Kidney glomerular epithelial cell (primary cell): Measurements from ENCODE around the gene AGPAT4.
"Not testable (repeated sequence)": the region's sequence is repeated elsewhere in the genome, so short reads cannot be mapped to it uniquely, and the experiment has no call there.

ENCODE experiments used
- DNase-seq: peaks from one replicate; lab custom pipeline; 2025; lab: John Stamatoyannopoulos, UW

Gene AGPAT4

DNA sequence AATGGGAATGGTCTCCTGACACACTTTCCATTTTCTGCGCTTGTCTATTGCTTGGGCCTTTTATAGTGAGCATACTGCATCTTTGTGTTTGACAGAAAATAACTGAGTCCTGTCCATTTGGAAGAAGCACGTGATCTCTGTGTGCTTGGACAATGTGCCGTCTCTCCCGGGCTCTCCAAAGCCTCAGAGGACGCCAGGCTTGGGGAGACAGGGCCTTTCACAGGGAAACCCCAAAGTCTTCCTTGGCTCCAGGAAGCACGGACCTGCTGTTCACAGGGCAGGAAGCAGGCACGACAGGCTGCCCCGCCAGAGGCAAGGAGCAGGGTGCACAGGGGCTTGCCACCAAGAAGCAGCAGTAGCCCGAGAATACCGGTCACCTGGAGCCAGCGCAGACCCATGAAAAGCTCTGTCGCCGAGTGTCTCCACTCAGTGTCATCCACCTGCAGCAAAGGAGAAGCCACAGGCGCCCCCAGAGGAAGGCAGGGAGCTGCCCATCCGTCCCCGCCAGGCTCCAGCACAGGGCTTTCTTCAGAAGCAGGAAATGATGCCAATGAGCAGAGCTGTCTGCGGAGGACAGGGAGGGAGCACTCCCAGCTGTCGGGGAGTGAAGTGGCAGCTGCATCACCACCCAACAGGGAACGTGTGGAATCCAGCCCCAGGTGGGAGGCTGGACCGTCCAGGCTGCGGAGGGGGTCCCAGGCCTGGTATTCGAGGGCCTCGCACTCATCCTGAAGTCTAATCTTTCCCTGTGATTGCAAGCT lies 135.1 kb downstream of the AGPAT4 start:
- no peak for DNase-seq

DNA sequence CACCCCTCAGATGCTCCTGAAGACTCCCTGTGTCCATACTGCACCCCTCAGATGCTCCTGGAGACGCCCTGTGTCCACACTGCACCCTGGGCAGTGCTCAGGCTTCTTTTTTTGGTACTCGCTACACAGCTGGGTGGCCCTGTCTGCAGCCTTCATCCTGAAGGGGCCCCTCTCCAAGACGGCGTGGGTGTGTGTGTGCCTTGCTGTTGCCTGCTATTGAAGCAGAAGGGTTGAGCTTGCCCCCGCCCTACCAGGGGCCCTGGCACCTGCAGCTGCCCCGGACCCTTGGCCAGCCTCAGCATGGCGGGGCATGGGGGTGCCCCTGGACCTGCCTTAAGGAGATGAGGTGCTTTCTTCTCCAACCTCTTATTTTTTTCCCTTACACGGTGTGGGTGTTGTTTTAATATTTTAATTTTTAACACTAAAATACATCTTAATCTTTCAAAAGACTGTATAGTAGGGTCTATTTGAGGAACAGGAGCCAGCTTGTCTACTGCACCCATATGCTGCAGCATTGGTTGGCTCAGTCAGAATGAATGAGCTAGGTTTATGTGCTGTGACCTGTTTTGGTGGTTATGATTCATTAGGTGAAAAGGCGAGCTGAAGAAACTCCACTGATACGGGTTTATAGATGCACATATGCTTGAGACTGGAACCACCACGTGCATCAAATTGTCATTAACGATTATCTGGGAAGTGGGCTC lies 135.9 kb downstream of the AGPAT4 start:
- DNase-seq = no peak

- no peak for DNase-seq
Observed at GRCh38 chr6:161137320-161137719, 136.5 kb downstream of the AGPAT4 start.

DNA sequence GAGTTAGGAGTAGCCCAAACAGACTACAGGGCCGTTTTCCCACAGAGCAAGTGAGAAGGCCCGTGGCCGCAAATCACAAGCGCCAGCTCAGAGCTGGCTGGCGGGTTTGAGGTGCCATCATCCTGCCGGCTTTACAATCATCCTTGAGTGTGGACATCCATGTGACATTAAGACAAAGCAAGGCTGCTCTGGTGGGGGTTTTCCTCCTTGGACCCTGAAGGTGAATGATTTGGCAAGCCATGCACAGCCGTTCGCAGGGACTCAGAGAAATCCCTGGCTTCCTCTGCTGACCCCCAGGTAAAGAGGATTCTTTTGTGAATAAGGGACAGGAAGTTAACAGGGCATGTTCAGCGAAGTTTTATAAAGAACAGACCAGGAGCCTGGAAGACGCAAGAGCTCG lies 137.2 kb downstream of the AGPAT4 start:
- no peak for DNase-seq

GRCh38 chr6:161135695-161136591 lies 137.9 kb downstream of the AGPAT4 start:
- no peak for DNase-seq

DNA sequence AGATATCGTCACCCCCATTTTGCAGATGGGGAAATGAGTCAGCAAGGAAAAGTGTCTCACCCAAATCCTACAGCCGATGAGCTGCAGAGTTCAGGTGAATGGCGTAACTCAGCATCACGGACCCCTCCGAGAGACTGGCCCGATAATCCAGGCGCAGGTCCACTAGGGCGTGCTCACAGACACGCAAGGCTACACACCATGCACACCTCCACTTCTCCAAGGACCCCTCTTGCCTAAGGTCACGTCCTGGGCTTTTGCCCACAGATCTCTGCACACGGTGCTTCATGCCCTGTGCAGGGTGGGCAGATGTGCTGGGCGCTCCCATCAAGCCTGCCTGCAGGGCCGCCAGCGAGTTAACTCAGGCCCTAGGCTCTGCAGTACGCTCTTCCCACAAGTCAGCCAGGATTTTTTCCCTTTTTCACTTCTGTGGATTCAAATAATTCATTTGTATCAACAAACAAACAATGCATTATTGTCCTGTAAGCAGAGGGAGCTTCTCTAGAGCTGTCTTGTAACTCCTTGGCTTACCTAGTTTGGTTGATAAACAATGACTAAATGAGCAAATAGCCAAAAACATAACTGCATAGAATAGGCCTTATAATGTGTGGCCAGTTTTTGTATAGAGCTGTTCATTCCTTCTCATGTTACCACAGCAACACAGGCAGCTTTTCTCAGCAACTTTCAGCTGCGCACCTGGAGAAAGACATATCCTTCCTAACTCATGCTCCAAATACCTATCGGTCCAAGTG lies 139.1 kb downstream of the AGPAT4 start:
- DNase-seq = no peak

DNA sequence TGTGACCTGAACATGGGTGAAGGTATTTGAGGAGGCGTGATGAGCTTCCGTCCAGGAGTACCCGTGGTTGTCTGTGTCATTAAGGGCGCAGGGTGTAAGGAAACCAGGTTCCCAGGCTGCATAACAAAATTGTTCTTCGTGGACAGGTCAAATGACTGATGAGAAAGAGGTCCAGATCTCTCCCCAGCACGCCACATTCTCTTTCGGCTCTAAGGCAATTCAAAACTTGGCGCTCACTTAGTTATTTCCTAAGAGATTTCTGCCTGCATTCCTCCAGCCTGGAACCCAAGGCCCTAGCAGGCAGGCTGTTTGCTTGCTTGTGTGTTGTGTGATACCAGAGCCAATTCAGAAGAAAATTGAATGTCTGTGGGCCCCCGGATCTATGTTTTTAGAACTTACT lies 139.9 kb downstream of the AGPAT4 start:
- DNase-seq = no peak

DNA sequence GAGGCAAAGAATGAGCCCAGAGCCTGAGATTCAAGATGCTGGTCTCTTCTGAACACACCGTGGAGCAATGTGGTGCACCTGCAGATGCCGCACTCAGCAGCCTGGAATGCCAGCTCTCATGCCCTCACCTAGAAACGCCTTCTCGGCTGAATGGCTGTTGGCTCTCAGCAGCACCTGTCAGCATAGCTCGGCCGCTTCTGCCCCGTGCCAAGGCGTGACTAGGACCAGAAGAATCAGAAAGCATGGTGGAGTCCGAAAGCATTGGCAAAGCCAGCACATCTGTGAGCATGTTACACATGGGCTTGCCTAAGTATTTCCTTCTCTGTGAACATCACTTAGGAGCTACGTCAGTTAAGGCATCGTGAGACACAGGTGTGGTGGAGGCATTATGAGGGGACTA lies 141.5 kb downstream of the AGPAT4 start:
- DNase-seq = no peak

DNA sequence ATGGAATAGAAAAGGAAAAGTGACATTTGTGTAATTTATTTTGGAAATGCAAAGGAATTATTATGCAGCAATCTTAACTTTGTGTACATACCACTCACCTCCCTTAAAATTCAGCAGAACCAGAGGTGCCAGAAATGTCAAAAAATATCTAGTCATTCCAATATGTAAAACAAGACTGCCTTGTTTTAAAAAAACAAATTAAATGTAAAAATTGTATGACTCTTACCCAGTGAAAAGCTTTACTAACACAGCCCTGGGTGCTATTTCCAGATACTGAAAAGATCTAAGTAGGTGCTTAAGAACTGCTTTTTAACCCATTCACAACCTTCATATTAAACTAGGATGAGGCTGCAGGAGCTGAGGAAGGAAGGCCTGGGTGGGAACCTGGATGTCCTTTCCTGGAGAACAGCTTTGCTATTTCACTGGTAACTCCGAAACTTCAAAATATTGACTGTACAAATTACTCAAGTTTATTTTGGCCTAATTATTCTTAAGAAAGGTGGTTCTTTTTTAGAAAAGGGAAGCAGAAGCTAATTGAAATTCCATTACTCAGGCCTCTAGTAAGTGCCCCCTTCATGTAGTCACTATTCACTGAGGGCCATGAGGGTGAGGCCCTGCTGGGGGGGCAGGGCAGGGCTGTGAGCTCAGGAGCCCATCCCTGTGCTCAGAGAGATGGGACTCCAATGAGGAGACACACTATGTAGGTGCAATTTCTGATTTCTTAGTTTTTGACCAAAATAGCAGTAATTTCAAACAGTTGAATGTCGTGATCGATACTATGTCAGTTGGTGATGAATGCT lies 142.7 kb downstream of the AGPAT4 start:
- no peak for DNase-seq

DNA sequence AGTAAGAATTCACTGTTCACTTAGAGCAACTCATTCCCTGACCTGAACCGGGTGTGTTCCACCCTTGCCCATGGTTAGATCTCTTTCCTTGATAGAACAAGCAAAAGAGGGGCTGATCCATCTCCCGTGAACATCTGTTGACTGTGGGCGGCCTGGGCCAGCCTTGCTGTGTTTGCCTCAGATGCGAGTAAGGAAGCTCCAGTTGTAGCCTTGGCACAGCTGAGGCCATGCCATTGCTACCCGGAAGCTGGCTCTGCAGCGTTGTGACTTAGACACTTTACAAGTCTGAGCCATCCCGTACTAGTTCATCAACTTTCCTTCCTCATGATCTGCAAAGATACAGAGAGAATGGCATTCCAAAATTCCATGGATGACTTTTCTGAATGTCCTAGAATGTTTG lies 143.3 kb downstream of the AGPAT4 start:
- no peak for DNase-seq

DNA sequence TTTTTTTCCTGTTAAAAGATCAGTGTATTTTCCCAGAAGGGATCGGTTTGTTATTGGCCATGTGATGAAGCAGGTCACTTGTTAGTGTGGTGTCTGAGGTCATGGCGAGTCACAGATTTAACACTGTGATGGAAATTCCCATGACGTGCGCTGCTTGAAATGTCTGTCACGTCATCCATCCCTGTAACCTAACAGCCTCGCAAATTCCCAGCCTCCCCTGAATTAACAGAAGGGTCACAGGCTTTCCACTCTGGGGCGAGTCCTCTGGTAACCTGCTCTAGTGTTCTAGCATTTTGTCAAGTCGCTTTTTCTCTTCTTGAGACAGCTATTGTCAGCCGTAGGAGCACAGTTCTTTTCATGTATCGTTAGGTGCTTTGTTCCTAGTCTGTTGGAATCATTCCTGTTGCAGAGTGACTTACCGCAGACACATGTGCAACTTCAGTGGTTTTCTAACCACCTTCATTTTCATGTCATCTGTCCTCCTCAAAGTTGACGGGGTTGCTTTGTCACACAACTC lies 145.1 kb downstream of the AGPAT4 start:
- no peak for DNase-seq

GRCh38 chr6:161128230-161128629 lies 145.6 kb downstream of the AGPAT4 start:
- no peak for DNase-seq

DNA sequence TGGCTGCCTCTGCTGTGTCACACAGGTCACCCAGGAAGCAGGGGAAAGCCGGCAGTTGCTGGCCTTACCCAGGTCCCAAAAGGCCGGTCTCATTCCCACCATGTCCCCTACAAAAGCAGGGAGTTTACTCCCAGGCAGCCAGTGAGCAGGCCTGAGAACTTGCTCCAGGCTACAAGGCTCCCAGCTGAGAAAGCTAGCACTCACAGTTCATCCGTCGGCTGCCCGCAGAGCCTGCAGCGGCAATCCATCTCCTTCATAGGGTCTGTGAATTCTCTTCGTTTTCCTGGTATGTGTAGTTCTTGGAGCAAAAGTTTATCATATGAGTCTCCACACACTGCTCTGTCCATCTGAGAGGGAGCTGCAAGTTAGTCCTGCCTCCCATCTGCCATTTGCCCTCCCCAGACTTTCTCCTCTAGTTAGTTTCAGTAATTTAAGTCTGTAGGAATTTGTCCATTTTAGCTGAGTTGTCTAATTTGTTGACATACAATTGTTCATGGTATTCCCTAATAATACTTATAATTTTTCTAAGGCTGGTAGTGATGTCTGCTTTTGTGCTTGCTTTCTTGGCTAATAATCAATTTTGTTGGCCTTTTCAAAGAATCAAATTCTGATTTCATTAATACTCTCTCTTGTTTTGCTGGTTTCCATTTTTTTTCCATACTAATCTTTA lies 146.7 kb downstream of the AGPAT4 start:
- DNase-seq = no peak

DNA sequence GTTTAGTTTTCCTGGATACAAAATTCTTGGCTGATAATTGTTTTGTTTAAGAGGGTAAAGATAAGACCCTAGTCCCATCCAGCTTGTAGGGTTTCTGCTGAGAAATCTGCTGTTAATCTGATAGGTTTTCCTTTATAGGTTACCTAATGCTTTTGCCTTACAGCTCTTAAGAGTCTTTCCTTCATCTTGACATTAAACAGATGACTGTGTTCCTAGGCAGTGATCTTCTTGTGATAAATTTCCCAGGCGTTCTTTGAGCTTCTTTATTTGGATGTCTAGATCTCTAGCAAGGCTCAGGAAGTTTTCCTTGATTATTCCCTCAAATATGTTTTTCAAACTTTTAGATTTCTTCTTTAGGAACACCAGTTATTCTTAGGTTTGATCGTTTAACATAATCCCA lies 148.3 kb downstream of the AGPAT4 start:
- DNase-seq = no peak

DNA sequence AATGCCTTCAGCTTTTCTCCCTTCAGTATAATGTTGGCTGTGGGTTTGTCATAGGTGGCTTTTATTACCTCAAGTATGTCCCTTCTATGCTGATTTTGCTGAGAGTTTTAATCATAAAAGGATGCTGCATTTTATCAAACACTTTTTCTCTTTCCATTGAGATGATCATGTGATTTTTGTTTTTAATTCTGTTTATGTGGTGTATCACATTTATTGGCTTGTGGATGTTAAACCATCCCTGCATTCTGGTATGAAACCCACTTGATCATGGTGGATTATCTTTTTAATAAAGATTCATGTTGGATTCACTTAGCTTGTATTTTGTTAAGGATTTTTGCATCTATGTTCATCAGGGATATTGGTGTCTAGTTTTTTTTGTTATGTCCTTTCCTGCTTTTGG lies 150.5 kb downstream of the AGPAT4 start:
- not testable (repeated sequence) for DNase-seq

DNA sequence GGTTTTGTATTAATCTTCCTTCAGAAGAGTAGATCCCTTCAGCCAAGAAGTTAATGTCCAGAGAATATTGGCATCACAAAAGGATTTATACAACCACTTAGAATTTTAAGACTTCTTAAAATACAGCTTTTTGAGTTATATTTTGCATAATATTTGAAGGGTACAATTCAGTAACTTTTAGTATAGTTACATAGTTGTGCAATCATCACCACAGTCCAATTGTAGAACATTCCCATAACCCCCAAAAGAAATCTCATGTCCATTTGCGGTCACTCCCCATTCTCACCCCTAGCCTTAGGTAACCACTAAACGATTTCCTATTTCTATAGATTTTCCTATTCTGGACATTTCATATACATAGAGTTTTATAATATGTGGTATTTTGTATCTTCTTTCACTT lies 155.9 kb downstream of the AGPAT4 start:
- DNase-seq = no peak

DNA sequence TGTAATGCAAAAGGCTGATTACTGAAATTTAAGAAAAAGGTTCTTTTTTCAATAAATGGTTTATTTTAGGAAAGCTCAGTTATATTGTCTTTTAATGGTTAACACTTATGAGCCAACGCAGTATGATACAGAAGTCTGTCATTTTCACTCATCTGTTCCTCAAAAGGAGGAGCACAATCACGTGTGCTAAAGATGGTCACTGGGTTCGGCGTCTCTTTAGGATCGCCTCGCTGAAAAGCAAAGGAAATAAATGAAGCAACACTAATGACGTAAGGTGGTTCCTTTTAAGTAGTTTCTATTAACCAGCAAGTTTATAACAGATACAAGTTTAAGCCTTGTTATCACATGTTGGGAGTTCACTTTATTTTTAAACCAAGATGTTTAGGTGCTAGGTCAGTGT lies 156.6 kb downstream of the AGPAT4 start:
- DNase-seq = no peak

- no peak for DNase-seq
Observed at GRCh38 chr6:161116554-161116953, 157.3 kb downstream of the AGPAT4 start.

GRCh38 chr6:161115468-161115867 lies 158.4 kb downstream of the AGPAT4 start:
- no peak for DNase-seq

GRCh38 chr6:161111261-161111660 lies 162.6 kb downstream of the AGPAT4 start:
- no peak for DNase-seq
